Measurements from ENCODE around the gene C9orf78.
"Not testable (repeated sequence)": the region's sequence is repeated elsewhere in the genome, so short reads cannot be mapped to it uniquely, and the experiment has no call there.

The C9orf78 gene

GRCh38 chr9:129815278-129815677 lies 19.8 kb downstream of the C9orf78 start:
- no peak for FAIRE-seq
- DNase-seq (ENCODE audit: extremely low spot score, insufficient read length, low read depth), result no peak

- FAIRE-seq (no peak), DNase-seq (ENCODE audit: extremely low spot score, insufficient read length, low read depth) (no peak)
Observed at GRCh38 chr9:129814432-129815223, 20.4 kb downstream of the C9orf78 start.

GRCh38 chr9:129813661-129814060 lies 21.4 kb downstream of the C9orf78 start:
- DNase-seq (ENCODE audit: extremely low spot score, insufficient read length, low read depth), result no peak
- FAIRE-seq, result no peak

GRCh38 chr9:129812385-129812784 lies 22.7 kb downstream of the C9orf78 start:
- no peak for FAIRE-seq
- no peak for DNase-seq (ENCODE audit: extremely low spot score, insufficient read length, low read depth)

- DNase-seq (ENCODE audit: extremely low spot score, insufficient read length, low read depth) (no peak), FAIRE-seq (no peak)
Observed at GRCh38 chr9:129811967-129812363, 23.1 kb downstream of the C9orf78 start.

GRCh38 chr9:129810788-129811187 lies 24.3 kb downstream of the C9orf78 start:
- DNase-seq (ENCODE audit: extremely low spot score, insufficient read length, low read depth) (no peak), FAIRE-seq (no peak)

GRCh38 chr9:129810116-129810515 lies 25.0 kb downstream of the C9orf78 start:
- FAIRE-seq, result no peak
- DNase-seq (ENCODE audit: extremely low spot score, insufficient read length, low read depth), result no peak

GRCh38 chr9:129809346-129809745 lies 25.7 kb downstream of the C9orf78 start:
- DNase-seq (ENCODE audit: extremely low spot score, insufficient read length, low read depth) (no peak), FAIRE-seq (no peak)

GRCh38 chr9:129806061-129806460 lies 29.0 kb downstream of the C9orf78 start:
- DNase-seq (ENCODE audit: extremely low spot score, insufficient read length, low read depth) (no peak), FAIRE-seq (no peak)

GRCh38 chr9:129803676-129804060 lies 31.4 kb downstream of the C9orf78 start:
- DNase-seq (ENCODE audit: extremely low spot score, insufficient read length, low read depth) (no peak), FAIRE-seq (no peak)

GRCh38 chr9:129802833-129803675 lies 32.0 kb downstream of the C9orf78 start, which contains the start of gene TOR1B:
TOR1B (plus strand) TSS chr9:129803184; CDS start chr9:129803213, 29 bp downstream.
- FAIRE-seq (peak; percentile 89), DNase-seq (ENCODE audit: extremely low spot score, insufficient read length, low read depth) (peak; percentile 86)

- FAIRE-seq (no peak), DNase-seq (ENCODE audit: extremely low spot score, insufficient read length, low read depth) (no peak)
Observed at GRCh38 chr9:129801504-129801903, 33.6 kb downstream of the C9orf78 start.

GRCh38 chr9:129798973-129799372 lies 36.1 kb downstream of the C9orf78 start:
- DNase-seq (ENCODE audit: extremely low spot score, insufficient read length, low read depth), result no peak
- no peak for FAIRE-seq

GRCh38 chr9:129796029-129796428 lies 39.0 kb downstream of the C9orf78 start:
- not testable (repeated sequence) for FAIRE-seq; DNase-seq (ENCODE audit: extremely low spot score, insufficient read length, low read depth)

- FAIRE-seq, result no peak
- DNase-seq (ENCODE audit: extremely low spot score, insufficient read length, low read depth), result no peak
Observed at GRCh38 chr9:129794549-129794948, 40.5 kb downstream of the C9orf78 start.

- DNase-seq (ENCODE audit: extremely low spot score, insufficient read length, low read depth) (no peak), FAIRE-seq (no peak)
Observed at GRCh38 chr9:129786481-129786880, 48.6 kb downstream of the C9orf78 start.

- FAIRE-seq, result no peak
- DNase-seq (ENCODE audit: extremely low spot score, insufficient read length, low read depth), result no peak
Observed at GRCh38 chr9:129785866-129786265, 49.2 kb downstream of the C9orf78 start.

GRCh38 chr9:129784970-129785369 lies 50.1 kb downstream of the C9orf78 start:
- not testable (repeated sequence) for FAIRE-seq; DNase-seq (ENCODE audit: extremely low spot score, insufficient read length, low read depth)

GRCh38 chr9:129783516-129784361 lies 51.3 kb downstream of the C9orf78 start:
- peak; percentile 86 for FAIRE-seq
- peak; percentile 75 for DNase-seq (ENCODE audit: extremely low spot score, insufficient read length, low read depth)

GRCh38 chr9:129781981-129782380 lies 53.1 kb downstream of the C9orf78 start:
- DNase-seq (ENCODE audit: extremely low spot score, insufficient read length, low read depth), result no peak
- FAIRE-seq, result no peak

Data from GM18507 (cell line).